AG04449 (cell line): Measurements from ENCODE around the gene CNPPD1.

Experiments used
- CTCF ChIA-PET: fragments of 350-600 bp; formaldehyde crosslinking; extraction: SDS; loops from one replicate; lab custom pipeline; 2021; ENCODE audit warnings: antibody characterized with exemption; lab: Yijun Ruan, JAX
- POLR2A ChIA-PET: fragments of 400-600, 350-600 bp; formaldehyde crosslinking; extraction: SDS; loops from one replicate; lab custom pipeline; 2020; ENCODE audit warnings: antibody characterized with exemption, inconsistent platforms; lab: Yijun Ruan, JAX
- DNase-seq: peaks from one replicate; pipeline ENCODE4 v3.0.0-alpha.2; 2010; ENCODE audit warnings: low read depth, low spot score
- H3K4me3 ChIP-seq: 2 replicates; pipeline ENCODE4 v1.5.1; 2011; ENCODE audit warnings: low read depth, mild to moderate bottlenecking, control low read depth, low read length
- TF ChIP-seq, protein P1 (sequence below): IDR thresholded peaks from one replicate; pipeline ENCODE4 v1.5.1; 2011; ENCODE audit warnings: mild to moderate bottlenecking, moderate library complexity, low read length, control low read depth, inconsistent platforms; ENCODE audit not compliant: insufficient read depth; ENCODE audit errors: missing control alignments

Gene CNPPD1

DNA sequence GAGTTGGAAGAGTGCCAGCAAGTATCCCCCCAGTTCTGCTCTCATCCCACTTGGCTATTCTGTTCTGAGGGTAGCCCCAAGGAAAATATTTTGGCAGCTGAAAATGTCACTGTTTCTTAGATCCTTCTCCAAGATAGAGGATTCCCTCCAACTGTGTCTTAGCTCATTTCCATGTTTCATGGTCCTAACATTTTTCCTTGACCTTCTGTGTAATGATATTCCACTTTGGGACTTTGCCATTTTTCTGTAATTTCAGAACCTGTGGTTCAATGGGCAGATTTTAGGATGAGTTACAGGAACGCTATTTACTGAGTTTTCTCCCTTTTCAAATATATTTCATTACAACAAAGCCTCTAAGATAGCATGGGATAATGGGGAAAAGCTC lies 50.8 kb downstream of the CNPPD1 start:
- ChIA-PET POLR2A (no interaction called here), CTCF (interaction anchor here (0.6 to 26.2 kb wide), 7 partner anchors 9 to 97 kb away, joined by 3 to 709 read pairs (median 5); partner anchors contain the start of gene IHH)
- TF ChIP-seq, protein P1, sequence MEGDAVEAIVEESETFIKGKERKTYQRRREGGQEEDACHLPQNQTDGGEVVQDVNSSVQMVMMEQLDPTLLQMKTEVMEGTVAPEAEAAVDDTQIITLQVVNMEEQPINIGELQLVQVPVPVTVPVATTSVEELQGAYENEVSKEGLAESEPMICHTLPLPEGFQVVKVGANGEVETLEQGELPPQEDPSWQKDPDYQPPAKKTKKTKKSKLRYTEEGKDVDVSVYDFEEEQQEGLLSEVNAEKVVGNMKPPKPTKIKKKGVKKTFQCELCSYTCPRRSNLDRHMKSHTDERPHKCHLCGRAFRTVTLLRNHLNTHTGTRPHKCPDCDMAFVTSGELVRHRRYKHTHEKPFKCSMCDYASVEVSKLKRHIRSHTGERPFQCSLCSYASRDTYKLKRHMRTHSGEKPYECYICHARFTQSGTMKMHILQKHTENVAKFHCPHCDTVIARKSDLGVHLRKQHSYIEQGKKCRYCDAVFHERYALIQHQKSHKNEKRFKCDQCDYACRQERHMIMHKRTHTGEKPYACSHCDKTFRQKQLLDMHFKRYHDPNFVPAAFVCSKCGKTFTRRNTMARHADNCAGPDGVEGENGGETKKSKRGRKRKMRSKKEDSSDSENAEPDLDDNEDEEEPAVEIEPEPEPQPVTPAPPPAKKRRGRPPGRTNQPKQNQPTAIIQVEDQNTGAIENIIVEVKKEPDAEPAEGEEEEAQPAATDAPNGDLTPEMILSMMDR = no peak
- no peak overlapping the region for H3K4me3 ChIP-seq
- DNase-seq = no peak

DNA sequence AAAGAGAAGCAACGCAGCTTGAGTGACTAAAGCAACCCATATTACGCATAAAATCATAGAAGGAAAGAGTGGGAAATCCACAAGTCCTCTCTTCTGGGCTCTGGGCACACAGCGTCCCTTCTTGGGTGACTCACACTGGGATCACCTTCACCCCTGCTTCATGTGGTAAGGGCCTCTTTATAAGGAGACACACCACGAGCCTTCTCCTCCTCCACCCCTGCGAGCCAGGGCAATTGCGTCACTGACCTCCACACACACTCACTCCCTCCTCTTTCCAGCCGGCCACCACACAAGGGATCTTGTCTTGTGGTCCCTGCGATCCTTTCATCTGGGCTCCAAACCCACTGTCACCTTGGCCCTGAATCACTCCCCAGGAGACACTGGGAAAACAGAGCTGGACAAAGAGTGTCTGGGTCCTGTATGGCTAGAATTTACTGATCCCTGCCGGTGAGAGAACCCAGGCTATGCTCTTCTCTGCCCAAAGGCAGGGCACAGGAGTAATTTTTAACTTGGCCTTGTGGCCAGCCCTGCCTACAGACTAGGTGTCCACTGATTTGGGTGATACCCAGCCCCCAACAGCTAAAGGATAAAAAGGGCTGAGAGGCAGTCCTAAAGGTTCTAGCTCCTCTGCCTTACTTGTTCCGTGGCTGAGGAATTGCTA lies 51.4 kb downstream of the CNPPD1 start:
- DNase-seq = no peak
- POLR2A ChIA-PET = no interaction called here
- no peak overlapping the region for H3K4me3 ChIP-seq
- TF ChIP-seq, protein P1 = no peak
- CTCF ChIA-PET = interaction anchor here (0.6 to 26.2 kb wide), 9 partner anchors 8 to 130 kb away, joined by 3 to 709 read pairs (median 5); partner anchors contain the start of gene IHH

DNA sequence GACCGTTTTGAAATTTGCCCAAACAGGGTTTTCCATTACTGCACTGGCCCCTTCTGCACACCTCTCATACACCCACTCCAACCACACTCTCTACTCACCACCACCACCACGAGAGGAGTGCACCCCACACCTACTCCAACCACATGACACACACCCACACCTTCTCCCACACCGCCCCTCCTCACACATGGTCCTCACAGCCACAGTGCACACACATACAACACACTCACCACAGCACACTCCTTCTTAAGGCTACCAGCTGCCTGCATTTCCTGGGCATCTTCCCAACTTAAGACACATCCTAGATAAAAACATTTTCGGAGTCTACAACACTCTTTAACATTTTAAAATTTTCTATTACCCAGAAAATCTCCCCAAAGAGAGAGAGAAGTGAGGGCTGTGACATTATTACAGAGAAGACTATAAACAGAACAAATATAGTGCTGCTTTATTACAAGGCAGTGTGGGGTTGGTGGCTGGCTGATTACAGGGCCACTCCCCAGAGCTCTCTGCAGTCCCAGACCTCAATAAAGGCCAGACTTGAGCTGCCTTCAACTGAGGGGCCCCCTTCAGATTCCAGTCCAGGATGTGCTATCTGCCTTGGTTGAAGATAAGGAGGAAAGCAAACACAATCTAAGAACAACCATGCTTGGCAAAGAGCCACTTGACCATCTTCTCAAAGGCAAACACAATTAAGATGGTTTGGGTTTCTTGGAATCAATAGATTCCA lies 52.2 kb downstream of the CNPPD1 start:
- ChIA-PET CTCF (interaction anchor here (1.0 to 26.2 kb wide), 8 partner anchors 12 to 130 kb away, joined by 3 to 709 read pairs (median 7); partner anchors contain the start of gene IHH), POLR2A (no interaction called here)
- DNase-seq = no peak
- no peak overlapping the region for H3K4me3 ChIP-seq
- TF ChIP-seq, protein P1 = no peak

DNA sequence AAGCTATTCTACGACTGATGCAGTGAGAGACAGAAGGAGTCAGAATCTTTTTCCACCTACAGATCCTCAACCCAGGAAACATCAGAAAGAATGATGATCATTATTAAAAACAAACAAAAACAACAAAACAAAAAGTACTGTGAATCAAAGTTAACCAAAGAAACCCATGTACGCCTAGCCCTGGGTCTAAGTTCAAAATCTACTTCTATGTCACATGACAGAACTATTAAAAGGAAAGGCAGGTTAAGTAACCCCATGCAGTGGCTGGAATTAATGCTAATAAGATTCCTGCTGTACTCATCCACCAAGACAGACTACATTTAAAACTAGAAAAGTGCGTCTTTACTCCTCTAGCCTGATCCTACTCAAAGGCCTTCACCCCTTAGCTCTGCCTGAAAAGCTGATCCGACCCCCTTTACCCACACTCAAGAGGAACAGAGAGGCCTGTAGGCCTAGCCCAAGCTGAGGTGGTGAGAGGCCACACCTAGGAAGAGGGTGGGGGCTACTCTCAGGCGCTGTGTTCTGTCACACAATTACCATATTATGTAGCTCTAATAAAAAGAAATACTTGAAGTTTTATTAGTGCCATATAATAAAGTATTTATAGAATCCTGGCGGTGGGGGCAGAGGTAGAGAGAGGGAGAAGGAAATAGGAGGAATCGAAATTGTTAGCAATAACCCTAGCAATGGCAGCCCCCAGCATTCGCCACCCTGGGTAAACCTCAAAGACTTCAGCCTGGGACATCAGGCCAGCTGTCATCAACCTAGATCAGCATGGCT lies 53.2 kb downstream of the CNPPD1 start:
- POLR2A ChIA-PET = no interaction called here
- CTCF ChIA-PET = interaction anchor here (1.0 to 26.2 kb wide), 13 partner anchors 8 to 248 kb away, joined by 3 to 709 read pairs (median 5); partner anchors contain the start of genes CFAP65 and IHH
- TF ChIP-seq, protein P1 = no peak
- no peak for DNase-seq
- H3K4me3 ChIP-seq = no peak overlapping the region

DNA sequence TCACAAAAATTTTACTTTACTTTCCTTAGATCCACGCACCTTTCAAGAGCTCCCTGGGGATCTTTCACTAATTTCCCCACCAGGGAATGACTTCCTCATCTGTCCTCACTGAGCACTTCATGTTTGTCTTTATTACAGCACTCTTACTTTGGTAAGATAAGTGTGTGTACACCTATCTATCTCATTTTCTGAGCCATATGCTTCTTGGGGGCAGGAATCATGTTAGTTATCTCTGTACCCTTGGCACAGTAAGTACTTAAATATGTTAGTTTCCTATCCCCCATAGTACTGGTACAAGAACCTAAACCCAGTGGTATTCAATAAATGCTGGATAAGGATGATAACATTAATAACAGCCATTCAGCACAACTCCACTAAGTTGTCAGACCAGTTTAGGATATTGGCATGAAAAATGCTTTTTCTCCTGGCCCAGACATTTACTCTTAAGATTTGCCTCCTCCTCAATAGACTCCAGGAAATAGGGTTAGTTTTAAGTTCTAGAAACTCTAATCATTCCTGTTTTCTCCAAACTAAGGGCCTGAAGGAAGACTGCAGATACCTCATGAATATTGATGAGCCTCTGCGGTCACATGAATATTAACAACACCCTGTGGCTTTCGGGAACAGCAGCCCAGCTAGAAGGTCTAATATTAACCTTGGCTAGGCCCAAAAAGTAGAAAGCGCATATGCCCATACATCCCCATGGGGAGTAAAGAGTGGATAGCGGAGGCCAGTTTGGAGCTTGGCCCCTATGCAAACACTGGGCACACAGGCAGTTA lies 54.3 kb downstream of the CNPPD1 start:
- CTCF ChIA-PET = interaction anchor here (0.6 to 26.2 kb wide), 23 partner anchors 8 to 950 kb away, joined by 3 to 709 read pairs (median 7); partner anchors contain the start of genes CFAP65, IHH and NHEJ1
- H3K4me3 ChIP-seq = no peak overlapping the region
- DNase-seq = no peak
- POLR2A ChIA-PET = no interaction called here
- TF ChIP-seq, protein P1 = no peak
